Transverse colon (tissue), 3 donors: Measurements from ENCODE around the gene RFFL.

Experiments
- EP300 ChIP-seq: sonication (generic); formaldehyde crosslinking; IDR thresholded peaks from one replicate; pipeline ENCODE4 v1.6.1; 2017; ENCODE audit warnings: antibody characterized with exemption, low read depth
- TF ChIP-seq, protein P1 (sequence below), 5 experiments: fragments of 200-600 bp in 3 of 5; fragments of 450-650 bp in 2 of 5; sonication (generic) in 3 of 5; IDR thresholded peaks; 1 replicate in 2 of 5; 2 replicates in 3 of 5; pipeline ENCODE4 v1.5.1; 2016 to 2017; ENCODE audit warnings: antibody characterized with exemption in 5 of 5, inconsistent platforms in 3 of 5, mild to moderate bottlenecking in 2 of 5, moderate library complexity in 1 of 5

DNA sequence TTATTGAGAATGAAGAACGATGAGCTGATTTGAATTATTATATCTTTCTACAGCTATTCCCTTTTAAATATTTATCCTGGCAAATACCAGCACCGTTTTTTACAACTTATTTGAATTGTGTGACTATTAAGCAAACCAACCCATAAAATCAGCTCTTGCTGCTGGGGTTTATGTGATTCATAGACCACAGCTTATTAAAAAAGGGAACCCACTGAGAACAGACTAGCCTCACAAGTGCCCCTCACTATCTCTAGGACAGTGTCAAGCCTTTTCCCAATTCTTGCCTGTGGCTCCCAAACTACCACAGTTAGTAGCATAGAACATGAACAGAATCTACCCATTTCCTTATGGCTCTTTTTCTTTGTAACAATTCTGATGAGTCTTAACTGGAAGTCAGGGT, 89.3 kb downstream of the RFFL start:
- TF ChIP-seq, protein P1, sequence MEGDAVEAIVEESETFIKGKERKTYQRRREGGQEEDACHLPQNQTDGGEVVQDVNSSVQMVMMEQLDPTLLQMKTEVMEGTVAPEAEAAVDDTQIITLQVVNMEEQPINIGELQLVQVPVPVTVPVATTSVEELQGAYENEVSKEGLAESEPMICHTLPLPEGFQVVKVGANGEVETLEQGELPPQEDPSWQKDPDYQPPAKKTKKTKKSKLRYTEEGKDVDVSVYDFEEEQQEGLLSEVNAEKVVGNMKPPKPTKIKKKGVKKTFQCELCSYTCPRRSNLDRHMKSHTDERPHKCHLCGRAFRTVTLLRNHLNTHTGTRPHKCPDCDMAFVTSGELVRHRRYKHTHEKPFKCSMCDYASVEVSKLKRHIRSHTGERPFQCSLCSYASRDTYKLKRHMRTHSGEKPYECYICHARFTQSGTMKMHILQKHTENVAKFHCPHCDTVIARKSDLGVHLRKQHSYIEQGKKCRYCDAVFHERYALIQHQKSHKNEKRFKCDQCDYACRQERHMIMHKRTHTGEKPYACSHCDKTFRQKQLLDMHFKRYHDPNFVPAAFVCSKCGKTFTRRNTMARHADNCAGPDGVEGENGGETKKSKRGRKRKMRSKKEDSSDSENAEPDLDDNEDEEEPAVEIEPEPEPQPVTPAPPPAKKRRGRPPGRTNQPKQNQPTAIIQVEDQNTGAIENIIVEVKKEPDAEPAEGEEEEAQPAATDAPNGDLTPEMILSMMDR (IDR thresholded peaks at IDR 0.05): no peak
- TF ChIP-seq EP300: no peak
